Cerebellar nuclear complex (tissue), 1 donor: ENCODE data around the gene FAM181B.

Experiments
- DNase-seq, 2 experiments: peaks; one replicate each; lab custom pipeline; 2025; lab: John Stamatoyannopoulos, UW

Gene FAM181B, protein sequence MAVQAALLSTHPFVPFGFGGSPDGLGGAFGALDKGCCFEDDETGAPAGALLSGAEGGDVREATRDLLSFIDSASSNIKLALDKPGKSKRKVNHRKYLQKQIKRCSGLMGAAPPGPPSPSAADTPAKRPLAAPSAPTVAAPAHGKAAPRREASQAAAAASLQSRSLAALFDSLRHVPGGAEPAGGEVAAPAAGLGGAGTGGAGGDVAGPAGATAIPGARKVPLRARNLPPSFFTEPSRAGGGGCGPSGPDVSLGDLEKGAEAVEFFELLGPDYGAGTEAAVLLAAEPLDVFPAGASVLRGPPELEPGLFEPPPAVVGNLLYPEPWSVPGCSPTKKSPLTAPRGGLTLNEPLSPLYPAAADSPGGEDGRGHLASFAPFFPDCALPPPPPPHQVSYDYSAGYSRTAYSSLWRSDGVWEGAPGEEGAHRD

DNA sequence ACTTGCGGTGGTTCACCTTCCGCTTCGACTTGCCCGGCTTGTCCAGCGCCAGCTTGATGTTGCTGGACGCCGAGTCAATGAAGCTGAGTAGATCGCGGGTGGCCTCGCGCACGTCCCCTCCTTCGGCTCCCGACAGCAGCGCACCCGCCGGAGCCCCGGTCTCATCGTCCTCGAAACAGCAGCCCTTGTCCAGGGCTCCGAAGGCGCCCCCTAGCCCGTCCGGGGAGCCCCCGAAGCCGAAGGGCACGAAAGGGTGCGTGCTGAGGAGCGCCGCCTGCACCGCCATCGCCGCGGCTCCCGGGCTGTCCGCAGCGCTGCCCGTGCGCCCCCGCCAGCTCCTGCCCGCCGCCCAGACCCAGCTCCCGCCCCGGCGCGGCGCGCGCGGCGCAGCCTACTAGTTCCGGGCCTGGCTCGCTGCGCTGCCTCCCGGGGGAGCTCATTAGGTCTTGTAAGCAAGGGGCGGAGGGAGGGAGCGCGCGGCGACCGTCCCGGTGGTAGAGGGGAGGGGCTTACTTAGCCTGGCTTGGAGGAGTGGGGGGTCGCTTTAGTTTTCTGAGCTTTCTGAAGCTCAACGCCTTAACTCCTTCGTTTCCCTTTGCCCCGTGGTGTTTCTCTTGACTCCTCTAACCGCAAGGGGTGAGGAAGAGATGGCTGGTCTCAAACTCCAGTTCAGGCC, at the start of gene FAM181B:
Gene FAM181B, minus strand, starts transcription at position 421 of the 676 bp plus-strand sequence. Its CDS starts 135 bp downstream, at position 286.
- DNase-seq = no peak

DNA sequence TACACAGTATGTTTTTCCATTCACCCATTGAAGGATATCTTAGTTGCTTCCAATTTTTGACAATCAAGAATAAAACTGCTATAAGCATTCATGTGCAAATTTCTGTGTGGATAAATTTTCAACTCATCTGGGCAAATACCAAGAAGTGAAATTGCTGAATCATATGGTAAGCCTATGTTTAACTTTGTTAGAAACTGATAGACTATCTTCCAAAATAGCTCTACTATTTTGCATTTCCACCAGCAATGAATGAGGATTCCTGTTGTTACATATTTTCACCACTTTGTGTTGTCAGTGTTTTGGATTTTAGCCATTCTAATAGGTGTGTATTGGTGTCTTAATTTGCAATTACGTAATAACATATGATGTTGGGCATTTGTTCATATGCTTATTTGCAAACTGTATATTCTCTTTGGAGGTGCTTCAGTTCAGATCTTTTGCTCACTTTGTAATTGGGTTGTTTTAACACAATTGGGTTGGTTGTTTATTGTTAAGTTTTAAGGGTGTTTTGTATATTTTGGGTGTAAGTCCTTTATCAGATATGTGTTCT, 49.2 kb upstream of the FAM181B start:
- DNase-seq = no peak

DNA sequence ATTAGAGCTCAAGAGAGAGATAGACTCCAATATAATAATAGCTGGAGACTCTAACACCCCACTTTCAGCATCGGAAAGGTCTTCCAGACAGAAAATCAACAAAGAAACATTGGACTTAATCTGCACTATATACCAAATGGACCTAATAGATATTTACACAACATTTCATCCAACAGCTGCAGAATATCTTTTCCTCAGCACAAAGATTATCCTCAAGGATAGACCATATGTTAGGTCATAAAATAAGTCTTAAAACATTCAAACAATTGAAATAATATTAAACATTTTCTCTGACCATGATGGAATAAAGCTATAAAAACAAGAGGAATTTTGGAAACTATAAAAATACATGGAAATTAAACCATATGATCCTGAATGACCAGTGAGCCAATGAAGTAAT, 45.1 kb upstream of the FAM181B start:
- DNase-seq = no peak

- no peak for DNase-seq
These were observed 42.7 kb upstream of the FAM181B start for GRCh38 chr11:82776377-82776776.

GRCh38 chr11:82775736-82776346, 42.2 kb upstream of the FAM181B start:
- DNase-seq = no peak

- DNase-seq = no peak
These were observed 41.6 kb upstream of the FAM181B start for GRCh38 chr11:82775218-82775617.

DNA sequence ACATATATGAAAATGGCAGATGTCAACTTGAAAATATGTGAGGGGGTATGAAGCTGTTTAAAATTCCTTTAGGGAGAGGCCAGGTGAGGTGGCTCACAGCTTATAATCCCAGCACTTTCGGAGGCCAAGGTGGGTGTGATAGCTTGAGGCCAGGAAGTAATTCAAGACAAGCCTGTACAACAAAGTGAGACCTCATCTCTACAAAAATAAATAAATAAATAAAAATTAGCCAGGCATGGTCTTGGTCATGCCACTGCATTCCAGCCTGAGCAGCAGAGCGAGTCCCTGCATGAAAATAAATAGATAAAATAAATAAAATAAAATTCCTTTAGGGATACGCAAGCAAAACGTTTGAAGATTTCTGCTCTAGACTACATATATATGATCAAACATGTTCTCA, 38.1 kb upstream of the FAM181B start:
- DNase-seq = no peak

DNA sequence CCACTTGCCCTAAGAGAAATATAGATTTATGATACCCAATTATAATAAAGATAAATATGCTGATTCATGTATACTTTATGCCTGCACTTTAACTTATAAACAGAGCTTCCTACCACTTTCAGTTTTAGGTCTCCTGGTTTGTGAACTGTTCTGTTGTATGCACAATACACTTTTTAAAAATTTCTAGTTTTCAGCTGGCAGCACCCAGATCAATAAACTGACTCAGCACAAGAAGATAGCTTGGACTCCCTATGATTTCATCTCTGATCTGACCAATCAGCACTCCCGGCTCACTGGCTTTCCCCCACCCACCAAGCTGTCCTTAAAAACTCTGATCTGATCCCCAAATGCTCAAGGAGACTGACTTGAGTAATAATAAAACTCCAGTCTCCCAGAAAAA, 33.5 kb upstream of the FAM181B start:
- DNase-seq = no peak

- DNase-seq = no peak
These were observed 31.9 kb upstream of the FAM181B start for GRCh38 chr11:82765466-82766034.

GRCh38 chr11:82763167-82763566, 29.5 kb upstream of the FAM181B start:
- DNase-seq = no peak

DNA sequence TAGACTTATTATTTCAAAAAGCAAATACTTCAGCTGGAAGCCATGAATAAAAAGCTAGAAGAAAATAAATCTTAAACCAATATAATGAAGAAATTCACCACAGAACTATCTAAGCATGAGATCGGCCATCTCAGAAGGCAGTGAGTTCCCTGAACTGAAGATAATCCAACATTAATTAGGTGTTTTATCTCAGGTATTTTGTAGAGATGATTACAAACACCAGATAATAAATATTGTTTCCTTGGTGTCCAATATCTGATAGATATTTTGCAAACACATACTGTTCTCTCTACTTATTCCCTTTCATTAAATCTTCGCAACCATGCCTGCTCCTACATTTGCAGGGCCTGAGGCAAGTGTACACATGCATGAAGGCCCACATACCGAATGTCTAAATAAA, 26.0 kb upstream of the FAM181B start:
- DNase-seq = no peak

DNA sequence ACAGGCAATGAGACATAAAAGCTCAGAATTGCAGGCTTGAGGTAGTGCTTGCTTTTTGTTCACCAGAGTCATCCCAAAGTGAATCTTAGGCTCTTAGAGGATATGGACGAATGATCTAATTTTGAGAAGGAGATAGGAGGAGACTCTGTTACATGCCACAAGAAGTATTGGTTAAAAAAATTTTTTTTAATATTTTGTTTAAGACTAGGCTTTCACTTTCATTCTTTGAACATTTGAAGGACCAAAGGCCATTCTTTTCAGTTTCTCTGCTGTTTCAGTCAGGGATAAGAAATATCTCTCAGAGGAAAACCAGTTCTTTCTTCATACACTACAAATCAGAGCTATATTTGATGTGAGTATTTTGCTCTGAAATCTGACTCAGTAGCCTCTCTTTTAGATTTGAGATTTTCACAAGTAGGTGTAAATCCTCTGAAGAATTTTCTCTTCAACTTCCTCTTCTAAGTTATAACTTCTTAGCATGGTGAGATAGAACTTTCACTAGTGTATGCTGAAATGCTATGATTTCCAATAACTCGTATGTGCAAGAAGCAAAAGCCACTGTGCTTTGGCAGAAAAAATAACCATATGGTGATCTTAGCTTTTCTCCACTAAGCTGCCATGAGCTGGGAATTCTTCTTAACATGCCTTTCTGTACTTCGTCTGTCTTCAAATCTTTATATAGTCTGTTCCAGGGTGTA, 24.1 kb upstream of the FAM181B start:
- no peak for DNase-seq

- no peak for DNase-seq
These were observed 23.3 kb upstream of the FAM181B start for GRCh38 chr11:82756765-82757639.

DNA sequence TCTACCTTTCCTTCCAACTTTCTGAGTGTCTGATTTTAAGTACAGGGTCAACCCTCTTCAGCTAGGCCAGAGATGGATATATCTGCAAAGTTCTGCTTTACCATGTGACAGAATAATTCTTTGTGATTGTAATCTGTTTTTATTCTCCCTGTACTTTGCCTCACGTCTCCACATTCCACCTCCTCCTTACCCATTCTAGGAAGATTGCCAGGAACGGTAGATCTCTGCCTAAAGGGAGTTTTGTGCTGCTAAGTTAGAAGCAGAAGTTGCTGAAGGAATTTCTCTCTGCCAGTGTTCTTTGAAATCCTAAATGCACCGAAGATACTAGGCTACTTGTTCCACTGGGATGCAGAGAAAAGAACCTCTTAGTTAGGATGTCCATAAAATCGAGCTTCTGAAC, 20.7 kb upstream of the FAM181B start:
- DNase-seq = no peak

DNA sequence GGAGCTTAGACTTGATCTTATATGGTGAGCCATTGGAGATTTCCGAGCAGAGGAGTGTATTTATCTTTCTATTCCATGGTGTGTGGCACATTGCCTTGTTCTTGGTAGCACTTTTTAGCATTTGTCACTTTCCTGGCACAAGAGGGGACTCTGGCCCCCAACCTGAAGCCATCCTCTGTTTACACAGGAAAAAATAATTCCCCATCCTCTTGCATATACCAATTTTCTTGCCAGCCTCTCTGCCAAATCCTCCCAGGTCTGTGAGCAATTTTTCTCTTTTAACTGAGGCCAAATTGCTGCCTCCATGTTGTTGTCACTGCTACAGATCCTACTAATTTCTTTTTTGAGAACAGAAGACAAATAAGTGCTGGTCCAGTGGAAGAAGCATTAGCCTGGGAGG, 20.3 kb upstream of the FAM181B start:
- DNase-seq = no peak

GRCh38 chr11:82752801-82753200, 19.1 kb upstream of the FAM181B start:
- DNase-seq = no peak

GRCh38 chr11:82750643-82751139, 17.0 kb upstream of the FAM181B start:
- DNase-seq = no peak

DNA sequence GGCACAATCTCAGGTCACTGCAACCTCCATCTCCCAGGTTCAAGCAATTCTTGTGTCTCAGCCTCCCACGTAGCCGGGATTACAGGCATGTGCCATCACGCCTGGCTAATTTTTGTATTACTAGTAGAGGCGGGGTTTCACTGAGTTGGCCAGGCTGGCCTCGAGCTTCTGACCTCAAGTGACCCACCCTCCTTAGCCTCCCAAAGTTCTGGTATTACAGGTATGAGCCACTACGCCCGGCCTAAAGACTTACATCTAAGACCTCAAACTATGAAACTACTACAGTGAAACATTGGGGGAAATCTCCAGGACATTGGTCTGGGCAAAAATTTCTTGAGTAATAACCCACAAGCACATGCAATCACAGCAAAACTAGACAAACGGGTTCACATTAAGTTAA, 13.8 kb upstream of the FAM181B start:
- DNase-seq = no peak

DNA sequence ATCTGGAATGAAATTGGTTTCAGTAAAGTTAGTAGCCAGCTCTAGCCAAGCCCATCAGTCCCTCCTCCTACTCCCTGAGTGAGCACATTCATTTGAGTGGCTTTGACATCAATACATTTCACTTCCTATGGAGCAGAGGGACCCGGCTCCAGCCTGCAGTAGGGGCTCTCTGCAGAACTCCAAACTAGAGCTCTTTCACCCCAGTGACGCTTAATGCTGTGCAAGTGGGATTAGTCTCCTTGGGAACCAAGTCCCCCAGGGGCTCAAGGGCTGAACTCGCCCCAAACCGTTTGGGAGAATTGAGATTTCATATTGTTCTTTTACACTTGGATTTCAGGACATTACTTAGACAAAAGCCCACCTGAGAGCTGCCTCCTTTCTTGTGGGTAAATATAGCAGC, 4.4 kb upstream of the FAM181B start:
- DNase-seq = no peak

- DNase-seq = no peak
These were observed 436 bp upstream of the FAM181B start for GRCh38 chr11:82734120-82734479.
